Activated T-helper 9 cell treated with anti-CD3 and anti-CD28 coated beads, Interleukin-2, amount 50 U/mL, for 16 hours (primary cell): ENCODE measurements around the gene GALK1.

Source experiments
- DNase-seq: peaks from one replicate; pipeline ENCODE4 v3.0.0-alpha.2; 2020; ENCODE audit warnings: low read depth

Gene GALK1

GRCh38 chr17:75724016-75725003 is 40.7 kb downstream of the GALK1 start:
- DNase-seq: no peak

DNA sequence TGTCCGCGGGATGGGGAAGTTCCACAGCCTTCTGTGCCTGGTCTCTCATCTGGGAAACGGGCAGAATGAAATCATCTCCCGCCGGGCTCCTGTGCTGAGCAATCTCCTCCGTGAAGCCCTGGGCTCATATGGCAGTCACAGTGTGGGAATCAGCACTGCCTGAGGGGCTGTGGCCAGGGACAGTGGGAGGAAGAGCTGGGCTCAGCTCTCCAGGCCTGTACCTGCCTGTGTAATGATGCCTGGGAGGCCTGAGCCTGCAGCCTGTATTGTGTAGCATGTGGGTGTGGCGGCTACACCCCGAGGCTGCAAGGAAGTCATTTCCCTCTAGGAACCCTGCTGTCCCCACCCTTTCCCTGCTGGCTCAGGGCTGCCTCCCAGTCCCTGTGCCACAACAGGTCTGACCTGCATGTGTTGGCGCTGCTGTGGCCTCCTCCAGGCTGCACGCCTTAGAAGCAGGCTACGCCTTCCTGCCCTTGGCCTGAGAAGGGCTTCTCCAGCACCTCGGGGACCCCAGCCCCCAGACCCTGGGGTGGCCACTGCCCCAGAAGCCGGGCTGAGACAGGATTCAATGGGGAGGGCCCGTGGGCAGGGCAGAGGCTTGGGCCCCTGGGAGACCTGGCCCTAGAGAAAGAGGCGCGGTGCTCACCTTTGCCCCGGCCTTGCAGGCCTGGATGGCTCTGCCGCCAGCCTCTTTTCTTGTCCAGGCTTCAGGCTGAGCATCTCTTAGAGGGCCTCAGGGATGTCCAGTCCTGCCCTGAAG is 41.6 kb downstream of the GALK1 start:
- no peak for DNase-seq

DNA sequence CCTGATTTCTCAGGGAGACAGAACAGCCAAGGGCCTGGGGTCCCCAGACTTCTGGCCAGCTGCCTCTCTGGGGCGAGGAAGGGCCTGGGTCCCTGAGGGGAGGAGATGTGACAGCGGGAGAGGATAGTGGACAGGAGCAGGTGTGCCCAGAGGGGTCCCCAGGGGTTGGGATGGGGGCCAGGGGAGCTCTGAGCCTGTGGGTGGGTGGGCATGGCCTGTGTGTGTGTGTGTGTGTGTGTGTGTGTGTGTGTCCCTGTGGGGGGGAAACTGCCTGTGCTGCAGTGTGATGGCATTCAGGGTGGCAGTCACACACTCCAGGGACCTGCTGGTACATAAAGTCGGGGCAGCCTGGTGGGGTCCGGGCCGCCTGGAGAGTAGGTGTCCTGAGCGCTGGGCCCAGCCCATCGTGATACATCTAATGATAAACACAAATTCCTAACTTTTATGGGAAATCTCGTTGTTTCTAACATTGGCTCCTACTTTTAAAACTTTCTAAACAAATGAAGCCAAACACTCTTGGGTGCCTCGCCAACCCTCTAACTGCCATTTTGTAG is 42.4 kb downstream of the GALK1 start:
- DNase-seq: no peak

DNA sequence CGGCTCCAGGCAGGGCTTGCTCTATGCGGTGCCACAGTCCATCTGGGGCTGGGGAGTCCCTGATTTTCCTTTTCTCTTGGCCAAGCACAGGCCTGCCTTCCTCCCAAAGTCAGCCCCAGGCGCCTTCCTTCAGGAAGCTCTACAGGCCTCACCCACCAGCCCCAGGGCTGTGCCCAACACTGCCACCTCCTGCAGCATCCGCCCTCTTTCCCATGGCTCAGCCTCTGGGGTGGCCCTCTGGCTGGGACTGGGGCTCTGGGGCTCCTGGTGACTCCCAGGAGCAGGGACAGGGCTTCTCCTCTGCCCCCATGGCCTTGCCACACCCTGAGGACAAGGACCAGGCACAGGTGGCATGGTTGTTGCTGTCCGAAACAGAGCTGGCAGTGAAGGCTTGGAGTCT is 42.9 kb downstream of the GALK1 start:
- no peak for DNase-seq

DNA sequence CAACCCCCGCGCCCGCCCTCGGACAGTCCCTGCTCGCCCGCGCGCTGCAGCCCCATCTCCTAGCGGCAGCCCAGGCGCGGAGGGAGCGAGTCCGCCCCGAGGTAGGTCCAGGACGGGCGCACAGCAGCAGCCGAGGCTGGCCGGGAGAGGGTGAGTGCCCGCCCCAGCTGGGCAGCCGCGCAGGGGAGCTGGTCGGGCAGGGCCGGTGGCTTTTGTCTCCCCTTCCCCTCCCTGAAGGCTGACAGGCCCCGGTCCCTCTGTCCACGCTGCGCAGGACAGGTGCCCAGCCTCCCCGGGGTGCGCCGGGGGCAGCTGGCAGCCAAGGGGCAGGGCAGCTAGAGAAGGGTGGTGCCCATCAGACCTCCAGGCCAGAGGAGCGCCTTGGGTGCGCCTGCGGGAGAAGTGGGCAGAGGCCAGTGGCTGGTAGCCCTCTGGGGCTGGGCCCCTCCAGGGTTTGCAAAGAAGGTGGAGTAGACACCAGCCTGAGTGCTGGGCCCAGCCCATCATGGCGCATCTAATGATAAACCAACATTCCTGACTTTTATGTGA is 43.5 kb downstream of the GALK1 start:
- no peak for DNase-seq

DNA sequence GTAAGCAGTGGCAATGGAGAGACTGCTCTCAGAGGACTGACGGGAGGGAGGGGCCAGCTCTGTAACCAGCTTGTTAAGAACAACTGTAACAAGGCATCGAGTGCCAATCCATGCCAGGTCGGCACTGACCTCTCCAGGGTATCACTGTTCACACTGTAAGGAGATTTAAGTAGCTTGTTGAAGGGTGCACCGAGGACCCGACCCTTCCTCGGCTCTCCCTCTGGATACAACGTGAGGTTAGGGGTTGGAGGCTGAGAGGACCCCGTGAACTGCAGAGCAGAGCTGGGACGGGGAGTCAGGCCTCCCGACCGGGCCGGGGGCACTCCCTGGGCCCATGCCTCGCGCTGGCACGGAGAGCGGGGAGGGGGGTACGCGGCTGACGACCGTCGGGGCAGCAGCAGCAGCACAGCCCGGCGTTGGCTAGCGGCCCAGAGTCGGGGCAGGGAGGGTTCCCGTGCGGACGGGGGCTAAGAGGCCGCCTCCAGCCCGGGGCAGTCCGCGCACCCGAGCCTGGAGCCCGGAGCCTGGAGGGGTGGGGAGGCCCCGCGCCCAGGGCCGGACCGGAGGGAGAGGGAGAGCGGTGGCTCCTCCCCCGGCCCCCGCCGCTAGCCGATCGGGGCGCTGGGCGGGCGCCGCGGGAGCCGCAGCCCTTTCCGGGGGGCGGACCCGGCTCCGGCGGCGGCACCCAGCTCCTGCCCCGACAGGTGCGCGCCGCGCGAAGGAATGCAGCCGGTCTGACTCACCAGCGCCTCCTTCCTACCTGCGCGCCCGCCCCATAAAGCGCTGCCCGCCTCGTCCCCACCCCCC is 44.1 kb downstream of the GALK1 start, which contains the start of gene ITGB4:
TSS of gene ITGB4 (plus strand) at position 804 of the 807 bp plus-strand sequence. CDS start 3,245 bp downstream, outside the sequence.
- peak; percentile 36 for DNase-seq

DNA sequence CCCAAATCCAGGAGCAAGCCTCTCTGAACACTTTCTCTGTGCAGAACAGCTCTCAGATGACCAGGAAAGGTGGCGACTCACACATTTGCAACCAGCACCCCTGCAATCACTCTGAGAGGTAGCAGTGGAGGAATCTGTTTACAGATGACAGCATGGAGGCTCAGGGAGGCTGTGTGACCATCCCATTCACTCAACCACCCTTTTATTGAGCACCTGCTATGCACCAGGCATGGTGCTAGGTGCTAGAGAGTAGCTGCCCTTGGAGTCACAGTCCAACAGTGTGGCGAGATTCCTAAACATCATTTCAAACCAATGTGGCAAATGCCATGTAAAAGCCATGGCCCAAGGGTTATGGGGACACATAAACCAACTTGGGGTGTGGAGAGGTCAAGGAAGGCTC is 45.3 kb downstream of the GALK1 start:
- no peak for DNase-seq

DNA sequence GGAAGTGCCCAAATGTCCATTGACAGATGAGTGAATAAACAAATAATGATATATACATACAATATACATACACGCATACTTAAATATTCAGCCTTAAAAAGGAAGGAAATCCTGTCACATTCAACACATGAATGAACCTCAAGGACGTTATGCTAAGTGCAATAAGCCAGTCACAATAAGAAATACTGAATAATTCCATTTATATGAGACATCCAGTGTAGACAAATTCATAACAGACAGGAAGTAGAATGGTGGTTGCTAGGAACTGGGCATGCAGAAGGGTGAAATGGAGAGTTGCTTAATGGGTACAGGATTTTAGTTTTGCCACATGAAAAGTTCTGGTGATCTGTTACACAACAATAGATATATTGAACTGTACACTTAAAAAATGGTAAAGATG is 52.5 kb downstream of the GALK1 start:
- no peak for DNase-seq
